GM18873 (cell line): ENCODE measurements around the gene ZNF784.
"Not testable (repeated sequence)": the region's sequence is repeated elsewhere in the genome, so short reads cannot be mapped to it uniquely, and the experiment has no call there.

Experiments used
- ATAC-seq: cut with Tn5 transposase; IDR thresholded peaks from one replicate; pipeline ENCODE4 v1.9.1; 2021; ENCODE audit warnings: mild to moderate bottlenecking, moderate library complexity, moderate number of reproducible peaks; ENCODE audit not compliant: unreplicated experiment, low FRiP score

The ZNF784 gene

DNA sequence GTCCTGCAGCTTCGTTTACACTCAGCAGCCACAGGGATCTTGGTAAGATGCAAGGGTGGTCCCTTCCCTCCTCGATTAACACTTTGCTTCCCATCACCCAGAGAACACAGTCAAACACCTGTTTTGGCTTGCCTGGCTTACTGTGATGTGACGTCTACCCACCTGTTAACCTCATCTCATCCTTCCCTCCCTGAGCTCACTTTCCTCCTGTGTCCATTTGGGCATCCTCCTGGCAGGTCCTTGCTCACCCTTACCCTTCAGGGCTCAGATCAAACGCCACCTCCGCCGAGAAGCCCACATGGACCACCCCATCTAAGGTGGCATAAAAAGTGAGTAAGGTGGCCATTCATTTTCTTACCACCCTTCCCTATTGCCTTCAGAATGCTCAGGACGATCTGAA, 34.3 kb downstream of the ZNF784 start:
- ATAC-seq: no peak

DNA sequence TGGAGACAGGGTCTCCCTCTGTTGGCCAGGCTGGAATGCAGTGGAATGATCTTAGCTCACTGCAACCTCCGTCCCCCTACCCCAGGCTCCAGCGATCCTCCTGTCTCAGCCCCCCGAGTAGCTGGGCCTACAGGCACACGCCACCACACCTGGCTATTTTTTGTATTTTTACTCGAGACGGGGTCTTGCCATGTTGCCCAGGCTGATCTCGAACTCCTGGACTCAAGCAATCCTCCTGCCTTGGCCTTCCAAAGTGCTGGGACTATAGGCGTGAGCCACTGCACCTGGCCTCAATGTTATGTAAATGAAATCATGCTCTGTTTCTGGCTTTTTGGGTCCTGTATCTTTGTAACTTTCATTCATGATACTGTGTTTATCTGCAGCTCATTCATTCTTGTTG, 35.6 kb downstream of the ZNF784 start:
- ATAC-seq: no peak

DNA sequence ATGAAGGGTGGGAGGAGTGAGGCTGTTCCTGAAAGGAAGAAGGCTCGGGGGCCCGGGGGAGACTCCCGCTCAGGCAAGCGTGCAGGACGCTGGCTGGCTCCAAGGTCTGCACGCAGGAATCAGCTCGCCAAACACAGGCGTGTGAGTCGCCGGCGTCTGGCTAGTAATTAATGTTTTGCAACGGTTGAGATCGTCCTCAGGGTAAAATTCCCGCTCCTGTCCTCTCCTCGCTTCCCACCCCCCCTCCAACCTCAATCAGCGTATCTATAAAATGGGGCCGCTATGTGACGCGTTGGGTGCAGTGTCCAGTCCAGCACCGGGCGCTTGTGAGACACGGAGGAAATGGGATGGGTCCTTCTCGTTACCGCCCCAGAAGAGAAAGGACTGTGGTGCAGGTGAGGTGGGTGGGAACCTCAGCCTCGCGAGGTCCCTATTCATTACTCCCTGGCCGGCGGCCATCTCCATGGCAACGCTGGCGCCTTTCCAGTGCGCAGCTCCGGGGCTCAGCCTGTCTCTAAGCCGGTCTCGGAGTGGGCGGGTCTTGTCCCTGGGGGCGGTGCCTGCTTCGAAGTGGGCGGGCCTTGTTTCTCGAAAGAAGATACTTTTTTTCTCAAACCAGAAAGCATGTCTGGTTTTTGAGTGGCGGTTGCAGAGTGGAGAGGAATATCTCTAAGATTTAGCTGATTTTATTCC, 37.2 kb downstream of the ZNF784 start:
- ATAC-seq: no peak

DNA sequence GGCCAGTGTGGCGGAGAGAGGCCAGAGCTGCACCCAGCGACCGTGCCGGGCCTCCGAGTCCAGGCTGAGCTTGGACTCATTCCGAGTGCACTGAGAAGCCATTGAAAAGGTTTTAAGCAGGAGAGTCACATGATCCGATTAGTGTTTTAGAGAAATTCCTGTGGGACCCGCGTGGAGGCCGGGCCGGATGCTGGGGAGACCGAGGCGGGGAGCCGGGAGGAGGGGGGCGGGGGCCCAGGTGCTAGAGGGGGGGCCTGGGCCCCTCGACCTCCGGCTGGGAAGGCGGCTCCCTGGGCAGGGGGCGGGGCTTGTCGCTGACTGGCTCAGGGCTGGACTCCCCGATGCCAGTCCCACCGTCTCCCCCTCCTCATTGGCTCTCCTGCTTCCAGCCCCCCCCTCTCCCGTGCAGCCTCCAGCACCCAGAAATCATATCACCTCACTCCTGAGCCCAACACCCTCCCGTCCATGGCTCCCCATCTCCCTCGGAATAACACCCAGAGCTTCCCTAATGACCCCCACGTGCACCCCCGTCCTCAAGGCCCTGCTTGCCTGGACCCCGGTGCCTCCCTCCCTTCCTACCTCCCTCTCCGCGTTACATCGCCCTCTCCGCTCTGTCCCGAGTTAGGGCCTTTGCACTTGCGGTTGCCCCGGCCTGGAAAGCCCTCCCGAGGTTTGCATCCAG, 38.6 kb downstream of the ZNF784 start:
- no peak for ATAC-seq

DNA sequence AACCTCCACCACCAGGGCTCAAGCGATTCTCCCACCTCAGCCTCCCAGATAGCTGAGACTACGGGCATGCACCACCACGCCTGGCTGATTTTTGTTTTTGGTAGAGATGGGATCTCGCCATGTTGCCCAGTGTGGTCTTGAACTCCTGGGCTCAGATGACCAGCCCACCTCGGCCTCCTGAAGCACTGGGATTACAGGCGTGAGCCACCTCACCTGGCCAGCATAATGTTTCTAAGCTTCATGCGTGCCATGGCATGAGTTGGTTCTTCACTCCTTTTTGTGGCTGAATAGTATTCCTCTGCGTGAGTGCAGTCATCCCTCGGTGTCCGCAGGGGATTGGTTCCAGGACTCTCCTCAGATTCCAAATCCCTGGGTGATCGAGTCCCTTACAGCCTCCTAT, 39.5 kb downstream of the ZNF784 start:
- ATAC-seq: no peak

DNA sequence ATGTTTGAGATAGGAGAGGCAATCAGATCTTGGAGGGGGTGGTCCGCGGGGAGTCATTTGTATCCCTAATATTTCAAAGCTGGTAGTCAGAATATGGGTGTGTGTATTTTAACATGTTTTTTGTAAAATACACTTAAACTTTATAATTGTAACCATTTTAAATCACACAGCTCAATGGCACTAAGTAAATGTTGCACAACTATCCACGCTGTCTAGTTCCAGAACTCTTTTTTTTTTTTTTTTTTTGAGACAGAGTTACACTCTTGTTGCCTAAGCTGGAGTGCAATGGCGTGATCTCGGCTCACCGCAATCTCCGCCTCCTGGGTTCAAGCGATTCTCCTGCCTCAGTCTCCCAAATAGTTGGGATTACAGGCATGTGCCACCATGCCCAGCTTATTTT, 40.5 kb downstream of the ZNF784 start:
- ATAC-seq: not testable (repeated sequence)

DNA sequence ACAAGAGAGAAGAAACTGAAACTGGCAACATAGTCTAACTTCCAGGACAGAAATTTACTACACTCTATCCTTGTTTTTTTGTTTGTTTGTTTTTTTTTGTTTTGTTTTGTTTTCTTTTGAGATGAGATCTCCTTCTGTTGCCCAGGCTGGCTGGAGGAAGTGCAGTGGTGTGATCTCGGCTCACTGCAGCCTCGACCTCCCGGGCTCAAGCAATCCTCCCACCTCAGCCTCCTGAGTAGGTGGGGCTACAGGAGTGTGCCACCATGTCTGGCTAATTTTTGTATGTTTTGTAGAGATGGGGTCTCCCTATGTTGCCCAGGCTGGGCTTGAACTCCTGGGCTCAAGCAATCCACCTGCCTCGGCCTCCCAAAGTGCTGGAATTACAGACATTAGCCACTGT, 42.1 kb downstream of the ZNF784 start:
- not testable (repeated sequence) for ATAC-seq

DNA sequence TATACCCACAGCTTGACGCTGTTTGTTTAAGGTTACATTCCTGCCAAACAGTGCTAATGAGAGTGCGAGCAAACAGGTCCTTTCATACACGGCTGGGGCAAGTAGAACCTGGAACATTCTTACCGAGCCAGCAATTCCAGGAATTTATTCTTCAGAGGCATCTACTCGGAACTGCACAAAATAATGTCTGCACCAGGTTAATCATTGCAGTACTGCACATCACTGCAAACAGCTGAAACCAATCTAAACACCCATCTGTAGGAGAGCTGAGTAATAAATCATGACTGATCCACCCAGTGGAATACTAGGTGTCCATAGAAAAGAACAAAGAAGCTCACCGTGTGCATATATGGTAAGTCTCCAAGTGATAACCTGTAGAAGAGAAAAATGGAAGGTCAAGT, 42.5 kb downstream of the ZNF784 start:
- no peak for ATAC-seq

DNA sequence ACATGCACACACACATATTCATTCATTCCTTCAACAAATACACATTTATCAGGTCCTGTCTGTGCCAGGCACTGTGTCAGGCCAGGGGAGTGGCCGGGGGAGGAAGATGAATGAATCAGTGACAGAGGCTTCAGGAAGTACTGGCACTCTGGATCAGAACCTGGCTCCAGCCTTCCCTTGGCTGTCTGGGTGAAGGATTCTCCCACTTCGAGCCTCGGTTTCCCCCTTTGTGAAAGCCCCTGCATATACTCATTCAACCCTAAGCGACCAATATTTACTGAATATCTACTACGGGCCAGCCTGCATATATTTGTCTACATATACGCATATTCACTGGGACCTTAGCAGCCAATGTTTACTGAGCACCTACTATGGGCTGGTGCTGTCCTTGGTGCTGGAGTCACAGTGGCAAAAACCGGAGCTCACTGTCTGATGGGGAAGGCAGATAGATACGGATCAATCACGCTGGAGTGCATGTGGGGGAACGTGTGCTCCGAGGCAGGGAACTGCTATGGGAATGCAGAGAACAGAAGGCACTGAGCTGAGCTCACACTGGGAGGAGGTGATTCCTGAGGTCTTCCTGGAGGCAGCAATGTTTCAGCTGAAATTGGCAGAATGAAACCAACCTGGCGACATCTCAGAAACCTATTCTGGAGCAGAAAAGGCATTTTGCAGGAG, 43.1 kb downstream of the ZNF784 start:
- ATAC-seq: no peak

DNA sequence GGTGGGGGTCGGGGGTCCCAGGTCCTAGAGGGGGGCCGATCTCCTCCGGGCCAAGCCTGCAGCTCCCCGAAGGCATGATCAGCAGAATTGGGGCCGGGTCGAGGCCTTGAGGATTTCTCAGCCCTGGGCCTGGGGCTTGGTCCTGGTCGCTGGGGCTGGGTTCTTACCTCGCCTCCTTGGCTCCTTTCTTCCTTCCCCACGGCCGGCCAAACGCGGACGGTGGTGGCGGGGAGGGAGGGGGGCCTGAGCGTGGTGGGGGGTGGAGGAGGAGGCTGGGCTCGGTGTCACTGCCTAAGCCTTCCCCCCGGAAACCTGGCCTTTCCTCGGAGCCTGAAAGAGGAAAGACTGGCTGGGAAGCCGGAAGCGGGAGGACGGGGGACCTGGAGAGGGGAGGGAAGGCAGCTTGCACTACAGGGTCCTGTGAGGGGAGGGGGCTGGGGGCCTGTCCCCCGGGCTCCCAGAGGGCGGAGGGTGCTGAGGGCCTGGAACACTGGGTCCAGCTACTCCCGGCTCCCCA, 43.7 kb downstream of the ZNF784 start, which contains the start of gene ZNF579:
Gene ZNF579 (minus strand): TSS at position 221 of the 517 bp plus-strand sequence. CDS start 1,209 bp downstream, outside the sequence.
- ATAC-seq: no peak

DNA sequence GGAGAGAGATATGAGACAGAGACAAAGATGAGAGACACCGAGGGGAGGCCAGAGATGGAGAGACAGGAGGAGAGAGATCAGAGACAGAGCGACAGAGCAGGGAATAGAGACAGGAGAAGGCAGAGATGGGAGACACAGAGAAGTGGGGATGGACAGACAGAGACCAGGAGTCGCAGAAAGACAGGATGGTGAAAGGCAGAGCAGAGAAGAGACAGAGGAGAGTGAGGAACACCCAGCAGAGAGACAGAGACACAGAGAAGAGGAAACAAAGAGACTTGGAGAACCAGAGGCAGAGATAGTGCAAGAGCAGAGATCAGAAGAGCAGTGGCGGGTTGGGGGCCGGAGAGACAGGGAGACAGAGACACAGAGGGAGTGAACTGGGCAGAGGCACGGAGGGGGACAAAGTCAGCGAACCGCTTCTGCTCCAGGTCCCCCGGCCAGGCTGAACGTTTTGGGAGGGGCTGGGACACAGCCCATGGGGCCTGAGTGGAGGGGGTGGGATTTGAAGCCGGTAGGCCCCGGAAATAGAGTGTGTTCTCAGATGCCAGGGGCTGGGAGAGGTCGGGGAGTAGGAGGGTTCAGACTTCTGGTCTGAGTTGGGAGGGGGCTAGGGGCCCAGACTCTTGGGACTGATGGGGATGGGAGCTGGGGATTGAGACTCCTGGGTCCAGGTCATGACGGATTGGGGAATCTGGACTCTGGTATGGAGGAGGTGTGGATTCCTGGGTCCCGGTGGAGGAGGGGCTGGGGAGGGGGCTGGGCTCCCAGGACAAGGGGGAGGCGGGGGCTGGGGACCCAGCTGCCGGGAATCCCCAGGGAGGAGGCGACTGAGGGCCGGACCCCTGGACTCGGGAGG, 44.4 kb downstream of the ZNF784 start:
- ATAC-seq: no peak

DNA sequence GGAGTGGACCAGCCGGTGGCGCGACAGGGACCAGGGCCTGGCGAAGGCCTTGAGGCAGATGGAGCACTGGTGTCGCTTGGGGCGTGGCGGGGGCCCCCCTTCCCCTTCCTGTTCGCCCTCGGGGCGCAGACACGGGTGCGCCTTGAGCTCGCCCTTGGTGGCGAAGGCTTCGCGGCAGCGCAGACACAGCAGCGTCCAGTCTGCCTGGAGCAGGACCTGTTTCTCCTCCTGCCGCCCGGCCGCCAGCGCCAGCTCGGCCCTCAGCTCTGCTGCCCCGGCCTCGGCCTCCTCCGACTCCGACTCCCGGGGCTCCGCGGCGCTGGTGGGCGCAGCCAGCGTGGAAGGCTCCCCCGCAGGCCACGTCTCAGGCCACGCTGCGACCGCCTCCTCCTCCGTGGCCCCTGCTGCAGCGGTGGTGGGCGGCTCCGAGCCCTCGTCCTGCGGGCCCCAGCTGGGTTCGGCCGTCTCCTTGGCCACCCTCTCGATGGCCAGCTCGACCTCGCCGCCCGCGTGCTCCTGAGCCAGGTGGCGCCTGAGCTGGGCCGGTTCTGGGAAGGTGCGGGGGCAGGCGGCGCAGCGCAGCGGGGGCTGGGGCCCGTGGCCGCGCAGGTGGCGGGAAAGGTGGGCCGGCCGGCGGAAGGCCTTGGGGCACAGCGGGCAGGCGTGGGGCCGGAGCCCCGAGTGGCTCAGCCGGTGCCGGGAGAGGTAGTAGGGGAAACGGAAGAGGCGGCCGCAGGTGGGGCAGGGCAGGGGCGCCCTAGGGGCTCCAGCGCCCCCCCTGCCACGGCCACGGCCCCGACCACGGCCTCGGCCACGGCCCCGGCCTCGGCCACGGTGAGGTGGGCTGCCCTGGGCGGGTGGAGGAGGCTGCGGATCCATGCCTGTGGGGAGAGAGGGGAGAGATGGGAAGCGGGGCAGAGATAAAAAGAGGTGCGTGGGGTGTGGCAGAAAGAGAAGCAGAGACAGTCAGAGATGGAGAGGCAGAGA, 45.3 kb downstream of the ZNF784 start:
- ATAC-seq: no peak

DNA sequence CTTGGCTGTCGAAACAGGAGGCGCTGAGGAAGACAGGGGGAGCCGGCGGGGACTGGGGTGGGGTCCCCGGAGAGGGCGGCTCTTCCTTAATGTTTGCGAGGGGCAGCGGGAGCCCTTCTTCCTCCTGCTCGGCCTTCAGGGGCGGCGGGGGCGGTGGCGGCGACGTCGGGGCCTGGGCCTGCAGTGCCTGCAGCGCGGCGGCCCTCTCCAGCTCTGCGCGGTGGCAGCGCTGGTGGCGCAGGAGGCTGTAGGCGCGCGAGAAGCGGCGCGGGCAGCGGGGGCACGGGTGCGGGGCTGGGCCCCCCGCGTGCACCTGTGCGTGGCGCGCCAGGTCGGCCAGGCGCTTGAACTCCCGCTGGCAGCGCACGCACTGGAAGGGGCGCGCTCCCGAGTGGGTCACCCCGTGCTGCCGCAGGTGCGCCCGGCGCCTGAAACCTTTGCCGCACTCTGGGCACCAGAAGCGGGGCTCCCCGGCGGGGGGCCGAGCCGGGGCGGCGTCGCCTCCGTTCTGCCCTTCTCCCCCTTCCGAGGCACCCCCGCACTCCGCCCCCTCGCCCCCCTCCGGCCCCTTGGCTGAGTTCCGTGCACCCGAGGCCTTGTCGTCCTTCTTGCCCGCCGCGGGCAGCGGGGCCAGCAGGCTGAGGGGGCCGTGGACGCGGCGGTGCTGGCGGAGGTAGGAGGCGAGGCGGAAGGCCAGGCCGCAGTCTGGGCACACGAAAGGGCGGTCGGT, 46.2 kb downstream of the ZNF784 start:
- ATAC-seq: no peak

DNA sequence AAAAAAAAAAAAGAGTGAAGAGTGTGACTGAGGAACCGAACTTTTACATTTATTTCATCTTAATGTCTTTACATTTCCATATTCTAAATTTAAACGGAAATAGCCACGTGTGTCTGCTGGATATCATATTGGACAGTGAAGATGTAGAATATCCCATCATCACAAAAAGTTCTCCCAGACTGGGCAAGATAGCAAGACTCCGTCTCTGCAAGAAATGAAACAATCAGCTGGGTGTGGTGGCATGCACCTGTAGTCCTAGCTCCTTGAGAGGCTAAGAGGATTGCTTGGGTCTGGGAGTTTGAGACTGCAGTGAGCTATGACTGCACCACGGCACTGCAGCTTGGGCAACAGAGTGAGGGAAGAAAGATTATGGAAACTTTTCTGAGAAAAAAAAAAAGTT, 47.6 kb downstream of the ZNF784 start:
- no peak for ATAC-seq

DNA sequence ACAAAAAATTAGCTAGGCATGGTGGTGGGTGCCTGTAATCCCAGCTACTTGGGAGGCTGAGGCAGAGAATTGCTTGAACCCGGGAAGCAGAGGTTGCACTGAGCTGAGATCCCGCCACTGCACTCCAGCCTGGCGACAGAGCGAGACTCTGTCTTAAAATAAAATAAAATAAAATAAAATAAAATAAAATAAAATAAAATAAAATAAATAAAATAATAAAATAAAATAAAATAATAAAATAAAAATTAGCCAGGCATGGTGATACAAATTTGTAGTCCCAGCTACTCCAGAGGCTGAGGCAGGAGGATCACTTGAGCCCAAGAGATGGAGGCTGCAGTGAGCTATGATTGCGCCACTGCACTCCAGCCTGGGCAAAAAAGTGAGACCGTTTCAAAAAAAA, 50.4 kb downstream of the ZNF784 start:
- ATAC-seq: not testable (repeated sequence)
